HG03045 (cell line): ENCODE data around the gene EIF1AD.
A peak's percentile ranks its signal among the peaks of the same experiment; 100 is the strongest.
"Not testable (repeated sequence)": the region's sequence is repeated elsewhere in the genome, so short reads cannot be mapped to it uniquely, and the experiment has no call there.

ENCODE experiments used
- ATAC-seq: cut with Tn5 transposase; IDR thresholded peaks from one replicate; pipeline ENCODE4 v1.9.1; 2021; ENCODE audit warnings: mild to moderate bottlenecking, moderate library complexity; ENCODE audit not compliant: unreplicated experiment

EIF1AD gene, protein sequence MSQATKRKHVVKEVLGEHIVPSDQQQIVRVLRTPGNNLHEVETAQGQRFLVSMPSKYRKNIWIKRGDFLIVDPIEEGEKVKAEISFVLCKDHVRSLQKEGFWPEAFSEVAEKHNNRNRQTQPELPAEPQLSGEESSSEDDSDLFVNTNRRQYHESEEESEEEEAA

DNA sequence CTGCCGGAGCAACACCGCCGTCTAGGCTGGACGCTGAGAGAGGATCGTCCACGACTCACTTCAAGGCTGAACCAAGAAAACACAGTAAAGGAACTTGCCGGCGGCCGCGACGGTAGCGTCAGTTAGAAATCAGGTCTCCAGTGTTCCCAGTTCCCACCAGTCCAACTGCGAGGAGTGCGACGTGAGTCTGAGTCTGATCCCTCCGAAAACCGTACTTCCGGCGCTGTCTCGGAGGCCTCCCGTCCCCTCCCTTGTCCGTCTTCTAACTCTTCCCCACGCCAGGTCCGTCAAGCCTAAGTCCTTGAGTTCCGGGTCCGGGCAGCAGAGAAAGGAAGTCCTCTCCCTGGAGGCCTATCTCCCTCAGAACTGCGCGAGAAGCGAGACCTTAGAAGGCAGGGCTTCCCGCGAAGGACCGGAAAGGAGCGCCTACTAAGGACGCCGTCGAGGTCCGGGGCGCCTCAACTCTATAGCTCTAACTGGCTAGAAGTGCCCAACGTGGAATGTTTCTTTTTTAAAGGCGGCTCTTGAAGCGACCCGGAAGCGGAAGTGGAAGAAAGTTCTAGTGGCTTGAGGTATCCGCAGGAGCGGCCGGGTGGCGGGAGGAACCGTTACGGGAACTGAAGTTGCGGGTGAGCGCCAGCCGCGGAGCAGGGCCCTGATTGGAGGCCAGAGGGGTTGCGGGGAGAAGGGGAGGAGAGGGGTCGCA is at the start of gene EIF1AD, which contains the start of gene BANF1:
TSS of gene EIF1AD (minus strand) at position 216 of the 706 bp plus-strand sequence. CDS start 1,768 bp downstream, outside the sequence.
TSS of gene BANF1 (plus strand) at position 562 of the 706 bp plus-strand sequence. CDS start 748 bp downstream, outside the sequence.
- ATAC-seq: peak; percentile 70

GRCh38 chr11:66051371-66051765 is 49.4 kb upstream of the EIF1AD start:
- no peak for ATAC-seq

GRCh38 chr11:66050581-66051231 is 48.7 kb upstream of the EIF1AD start:
- no peak for ATAC-seq

GRCh38 chr11:66048547-66049323 is 46.8 kb upstream of the EIF1AD start, which contains the start of gene GAL3ST3:
Gene GAL3ST3, minus strand, starts transcription at chr11:66049161. Its CDS starts 3,746 bp downstream, at chr11:66045415.
- no peak for ATAC-seq

DNA sequence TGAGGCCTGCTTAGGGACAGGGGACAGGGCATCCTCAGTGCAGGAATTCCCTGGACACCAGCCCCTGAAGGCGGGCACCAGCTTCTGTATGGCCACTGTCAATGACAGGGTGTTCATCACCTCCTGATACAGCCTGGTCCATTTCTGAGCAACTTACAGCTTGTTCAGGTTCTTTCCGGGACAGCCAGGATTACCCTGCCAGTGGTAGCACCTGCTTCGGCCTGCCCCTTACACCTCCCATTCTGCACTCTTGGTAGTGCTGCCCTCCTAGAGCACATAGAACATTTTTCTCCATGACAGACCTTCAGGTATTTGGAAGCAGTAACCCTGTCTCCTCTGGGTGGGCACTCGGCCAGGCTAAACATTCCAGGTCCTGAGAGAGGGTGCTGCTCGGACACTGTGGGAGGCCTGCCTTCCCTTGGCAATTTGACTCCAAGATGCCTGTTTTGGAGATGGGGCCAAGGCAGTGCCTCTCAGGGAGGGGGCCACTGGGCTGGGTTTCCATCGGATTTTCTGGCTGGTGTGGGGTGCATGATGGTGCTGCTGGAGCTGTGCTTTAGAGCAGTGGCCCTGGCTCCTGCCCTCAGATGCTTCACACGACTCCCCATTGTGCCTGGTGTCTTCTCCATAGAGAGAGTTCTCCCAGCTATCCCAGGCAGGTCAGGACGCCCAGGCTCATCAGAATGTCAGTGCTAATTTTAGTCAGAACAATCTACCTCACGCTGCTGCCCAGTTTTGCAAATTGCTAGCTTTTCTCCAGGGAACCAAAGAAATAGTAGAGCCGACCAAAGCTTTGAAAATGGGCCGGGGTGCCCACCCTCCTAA is 45.8 kb upstream of the EIF1AD start:
- ATAC-seq: no peak

DNA sequence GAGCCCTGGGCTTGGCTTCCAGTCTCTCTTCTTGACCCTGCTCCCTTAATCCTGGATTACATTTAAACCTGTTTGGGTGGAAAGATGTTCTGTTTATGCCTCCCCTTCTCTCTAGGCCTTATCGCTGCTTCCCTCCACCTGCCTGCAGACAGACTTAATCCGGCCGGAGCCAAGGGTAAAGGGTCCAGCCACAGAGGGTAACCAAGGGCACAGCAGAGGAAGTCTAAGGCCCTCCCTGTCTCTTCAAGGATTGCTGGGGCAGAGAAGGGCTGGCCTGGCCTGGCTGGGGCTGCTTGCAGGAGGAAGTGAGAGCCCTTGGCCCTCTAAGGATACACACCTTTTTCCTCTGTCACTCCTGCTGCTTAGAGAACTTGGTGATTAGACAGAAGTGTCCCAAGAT is 44.9 kb upstream of the EIF1AD start:
- no peak for ATAC-seq

- no peak for ATAC-seq
Measured at GRCh38 chr11:66045177-66045639, 43.3 kb upstream of the EIF1AD start.

DNA sequence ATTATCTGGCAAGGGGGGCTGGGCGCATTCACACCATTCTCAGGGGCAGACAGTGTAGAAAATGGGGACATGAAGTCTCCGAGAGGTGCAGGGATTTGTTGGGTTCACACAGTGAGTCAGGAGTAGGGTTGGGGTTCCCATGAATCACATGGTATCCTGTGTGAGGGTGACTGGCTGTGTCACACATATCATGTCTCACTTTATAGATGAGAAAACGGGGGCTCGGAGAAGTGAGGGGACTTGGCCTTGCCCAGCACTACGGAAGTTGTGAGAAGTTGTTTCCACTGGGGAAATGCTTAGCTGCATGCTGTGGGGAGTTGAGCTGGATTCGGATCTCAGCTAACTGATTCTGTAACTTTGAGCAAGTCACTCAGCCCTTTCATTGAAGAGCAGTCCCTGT is 42.8 kb upstream of the EIF1AD start:
- ATAC-seq: no peak

- no peak for ATAC-seq
Measured at GRCh38 chr11:66042996-66043906, 41.3 kb upstream of the EIF1AD start.

DNA sequence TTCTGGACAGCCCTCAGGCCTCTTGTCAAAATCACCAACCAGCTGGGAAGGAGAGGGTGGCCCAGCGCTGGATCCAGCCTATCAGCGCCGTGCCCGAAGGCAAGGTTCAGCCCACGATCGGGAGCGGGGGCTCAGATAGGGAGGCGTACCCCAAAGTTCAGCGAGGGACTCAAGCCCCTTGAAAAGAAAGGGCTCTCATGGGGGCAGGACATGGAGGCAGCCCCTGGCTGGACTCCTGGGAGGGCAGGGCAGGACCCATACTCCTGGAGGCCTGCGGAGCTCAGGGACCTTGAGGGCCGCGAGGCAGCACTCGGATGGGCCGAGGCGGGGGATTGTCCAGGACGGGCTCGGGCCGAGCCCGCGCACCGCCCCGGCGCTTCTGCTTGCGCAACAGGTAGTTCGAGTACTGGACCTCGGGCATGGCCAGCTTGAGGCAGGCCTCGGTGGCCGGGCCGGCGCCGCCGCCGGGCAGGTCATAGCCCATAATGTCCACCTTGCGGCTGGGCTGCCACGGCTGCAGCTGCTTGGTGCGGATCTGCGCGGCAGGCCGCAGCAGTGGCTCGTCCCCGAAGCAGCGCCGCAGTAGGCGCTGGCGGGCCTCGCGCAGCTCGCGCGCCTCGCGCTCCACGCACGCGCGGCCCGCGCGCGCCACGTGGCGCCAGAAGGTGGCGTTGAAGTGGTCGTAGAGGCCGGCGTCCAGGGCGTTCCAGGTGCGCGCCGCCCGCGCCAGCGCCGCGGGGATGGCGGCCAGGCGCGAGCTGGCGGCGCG is 40.5 kb upstream of the EIF1AD start:
- ATAC-seq: no peak

GRCh38 chr11:66039765-66040164 is 37.8 kb upstream of the EIF1AD start:
- ATAC-seq: no peak

DNA sequence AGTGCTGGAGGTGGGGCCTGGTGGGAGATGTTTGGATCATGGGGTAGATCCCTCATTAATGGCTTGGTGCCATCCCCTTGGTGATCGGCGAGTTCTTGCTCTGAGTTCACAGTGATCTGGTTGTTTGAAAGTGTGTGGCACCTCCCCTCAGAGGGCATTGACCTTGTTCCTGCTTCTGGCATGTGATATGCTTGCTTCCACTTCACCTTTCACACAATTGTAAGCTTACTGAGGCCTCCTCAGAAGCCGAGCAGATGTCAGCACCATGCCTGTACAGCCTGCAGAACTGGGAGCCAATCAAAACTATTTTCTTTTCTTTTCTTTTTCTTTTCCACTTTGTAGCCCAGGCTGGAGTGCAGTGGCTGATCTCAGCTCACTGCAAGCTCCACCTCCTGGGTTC is 35.4 kb upstream of the EIF1AD start:
- ATAC-seq: no peak

DNA sequence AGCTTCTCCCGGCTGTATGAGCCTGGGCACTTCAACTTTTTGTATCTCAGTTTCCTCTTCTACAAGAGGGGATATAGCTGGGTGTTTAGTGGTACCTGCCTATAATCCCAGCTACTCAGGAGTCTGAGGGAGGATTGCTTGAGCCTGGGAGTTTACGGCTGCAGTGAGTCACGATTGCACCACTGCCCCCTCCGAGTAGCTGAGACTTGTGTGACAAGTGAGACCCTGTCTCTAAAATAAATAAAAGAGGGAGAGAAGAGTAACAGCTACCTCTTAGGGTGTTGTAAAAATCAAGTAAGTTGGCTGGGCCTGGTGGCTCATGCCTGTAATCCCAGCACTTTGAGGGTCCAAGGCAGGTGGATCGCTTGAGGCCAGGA is 34.4 kb upstream of the EIF1AD start:
- ATAC-seq: no peak

- no peak for ATAC-seq
Measured at GRCh38 chr11:66035653-66036333, 33.8 kb upstream of the EIF1AD start.

- no peak for ATAC-seq
Measured at GRCh38 chr11:66032957-66033735, 31.2 kb upstream of the EIF1AD start.

DNA sequence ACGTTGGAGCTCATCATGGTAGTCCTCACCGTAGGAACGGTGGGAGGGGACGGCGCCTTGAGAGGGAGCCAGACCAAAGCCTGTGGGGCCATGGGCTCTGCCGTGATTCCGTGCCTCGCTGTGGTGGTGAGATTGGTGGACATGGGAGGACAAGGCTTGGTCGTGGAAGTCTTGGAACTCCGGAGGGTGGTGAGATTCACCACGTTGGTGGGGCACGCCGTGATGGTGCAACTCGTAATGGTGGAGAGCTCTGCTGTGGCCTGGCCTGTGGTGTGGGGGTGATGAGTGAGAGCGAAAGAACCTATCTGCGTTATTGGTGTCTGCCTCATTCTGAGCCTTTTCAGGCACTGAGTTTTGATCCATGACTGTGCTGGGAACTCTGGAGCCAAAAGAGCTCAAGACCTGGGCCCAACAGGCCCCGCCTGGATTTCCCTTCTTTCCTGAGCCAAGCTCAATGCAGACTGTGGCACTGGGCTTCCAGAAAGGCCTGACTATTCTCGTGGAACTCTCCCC is 24.1 kb upstream of the EIF1AD start, which contains the start of gene CATSPER1:
TSS of gene CATSPER1 (minus strand) at position 463 of the 513 bp plus-strand sequence. CDS start at position 363, 100 bp downstream.
- ATAC-seq: no peak

DNA sequence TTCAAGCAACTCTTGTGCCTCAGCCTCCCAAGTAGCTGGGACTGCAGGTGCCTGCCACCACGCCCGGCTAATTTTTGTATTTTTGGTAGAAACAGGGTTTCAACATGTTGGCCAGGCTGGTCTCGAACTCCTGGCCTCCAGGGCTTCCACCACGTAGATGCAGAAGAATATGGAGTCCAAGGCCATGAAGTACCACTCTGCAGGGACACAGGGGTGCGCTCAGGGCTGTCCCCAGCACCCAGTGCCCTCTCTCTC is 21.2 kb upstream of the EIF1AD start:
- not testable (repeated sequence) for ATAC-seq
